Measurements from ENCODE around the gene MUC6.

The MUC6 gene

DNA sequence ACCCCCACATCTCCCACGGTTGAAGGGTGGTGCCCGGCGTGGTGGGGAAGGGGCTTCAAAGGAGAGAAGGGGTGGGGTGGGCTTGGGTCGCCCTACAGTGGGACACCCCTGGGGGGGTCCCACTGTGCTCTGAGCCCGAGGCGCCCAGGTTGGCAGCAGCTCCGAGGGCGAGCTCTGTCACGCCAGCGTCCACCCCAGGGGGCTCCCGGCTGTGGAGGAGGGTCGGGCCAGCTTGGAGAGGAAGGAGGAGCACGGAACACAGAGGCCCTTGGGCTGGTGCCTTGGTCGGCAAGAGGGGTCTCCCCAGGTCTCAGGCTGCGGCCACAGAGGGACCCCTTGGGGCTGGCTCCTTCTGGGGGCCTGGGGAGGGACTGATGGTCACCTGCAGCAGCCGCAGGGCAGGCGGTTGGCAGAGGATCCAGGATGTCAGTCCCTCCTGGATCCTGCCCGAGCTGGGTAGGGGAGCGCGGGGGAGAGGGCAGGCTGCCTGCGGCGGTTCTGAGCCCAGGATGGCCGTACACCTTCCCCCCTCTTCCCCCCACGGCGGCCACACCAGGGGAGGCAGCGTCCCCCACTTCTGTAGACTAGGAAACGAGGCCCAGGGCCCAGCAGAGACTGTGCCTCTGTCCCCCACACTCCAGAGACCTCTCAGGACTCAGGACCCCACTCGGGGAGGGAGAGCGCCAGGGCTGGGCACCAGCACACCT, 788 bp downstream of the MUC6 start:
- DNase-seq = no peak

- DNase-seq = no peak
Observed at GRCh38 chr11:1034456-1035295, 1.8 kb downstream of the MUC6 start.

DNA sequence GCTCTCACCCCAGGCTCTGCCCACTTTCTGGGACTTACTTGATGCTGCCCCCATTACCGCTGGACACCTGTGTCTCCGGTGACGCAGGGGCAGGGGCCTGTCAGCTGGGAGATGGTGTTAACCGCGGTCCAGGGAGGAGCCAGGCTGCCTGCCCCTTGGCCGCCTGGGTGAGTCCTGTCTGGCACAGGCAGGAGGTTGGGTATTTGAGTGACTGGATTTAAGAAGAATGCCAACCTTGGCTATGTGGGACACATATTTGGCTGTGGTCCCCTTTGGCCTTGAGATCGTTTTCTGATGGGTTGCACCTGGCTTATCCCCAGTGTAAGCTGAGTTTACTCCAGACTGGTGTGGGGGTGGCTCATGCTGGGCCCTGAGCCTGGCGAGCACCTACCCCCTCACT, 2.5 kb downstream of the MUC6 start:
- DNase-seq = no peak

- no peak for DNase-seq
Observed at GRCh38 chr11:1033016-1033798, 3.3 kb downstream of the MUC6 start.

- DNase-seq = no peak
Observed at GRCh38 chr11:1032310-1032891, 4.1 kb downstream of the MUC6 start.

- DNase-seq = no peak
Observed at GRCh38 chr11:1031121-1031899, 5.2 kb downstream of the MUC6 start.

GRCh38 chr11:1030556-1030955, 6.0 kb downstream of the MUC6 start:
- DNase-seq = no peak

DNA sequence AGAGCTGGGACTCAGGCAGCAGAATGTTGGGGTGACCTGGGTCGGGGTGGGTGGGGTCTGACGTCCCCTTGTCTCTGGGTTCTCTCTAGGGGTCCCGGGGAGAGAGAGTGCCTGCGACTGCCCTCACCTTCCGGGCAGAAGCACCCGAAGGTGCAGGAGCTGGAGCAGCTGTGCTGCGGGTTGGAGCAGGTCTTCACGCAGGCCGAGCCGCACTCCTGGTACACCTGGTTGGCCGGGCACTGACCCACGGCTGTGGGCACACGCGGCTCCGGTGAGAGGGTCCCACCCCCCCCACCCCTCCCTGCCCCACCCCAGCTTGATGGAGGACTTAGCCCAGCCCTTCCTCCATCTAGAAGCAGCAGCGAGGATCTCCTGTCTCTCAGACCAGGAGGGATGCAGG, 6.4 kb downstream of the MUC6 start:
- DNase-seq = no peak

GRCh38 chr11:1029654-1030053, 6.9 kb downstream of the MUC6 start:
- no peak for DNase-seq

DNA sequence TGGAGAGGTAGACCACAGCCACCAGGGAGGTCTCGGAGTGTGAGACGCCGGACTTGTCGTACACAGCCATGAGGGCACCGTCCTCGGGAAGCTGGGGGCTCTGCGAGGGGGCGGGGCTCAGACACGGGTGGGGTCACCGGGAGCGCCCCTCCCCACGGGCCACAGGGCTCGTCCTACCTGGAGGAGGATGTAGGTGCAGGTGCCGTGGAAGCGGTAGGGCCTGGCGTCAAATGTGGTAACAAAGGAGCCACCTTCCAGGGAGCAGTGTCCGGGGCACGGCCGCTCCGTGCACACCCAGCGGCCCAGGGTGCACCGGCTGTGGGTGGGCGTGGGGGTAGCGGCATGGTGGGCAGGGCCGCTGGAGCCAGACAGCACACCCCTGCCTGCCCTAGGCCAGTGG, 7.5 kb downstream of the MUC6 start:
- no peak for DNase-seq

GRCh38 chr11:1028616-1029015, 7.9 kb downstream of the MUC6 start:
- DNase-seq = no peak

GRCh38 chr11:1028291-1028540, 8.3 kb downstream of the MUC6 start:
- no peak for DNase-seq

- DNase-seq = no peak
Observed at GRCh38 chr11:1027483-1028290, 8.8 kb downstream of the MUC6 start.

DNA sequence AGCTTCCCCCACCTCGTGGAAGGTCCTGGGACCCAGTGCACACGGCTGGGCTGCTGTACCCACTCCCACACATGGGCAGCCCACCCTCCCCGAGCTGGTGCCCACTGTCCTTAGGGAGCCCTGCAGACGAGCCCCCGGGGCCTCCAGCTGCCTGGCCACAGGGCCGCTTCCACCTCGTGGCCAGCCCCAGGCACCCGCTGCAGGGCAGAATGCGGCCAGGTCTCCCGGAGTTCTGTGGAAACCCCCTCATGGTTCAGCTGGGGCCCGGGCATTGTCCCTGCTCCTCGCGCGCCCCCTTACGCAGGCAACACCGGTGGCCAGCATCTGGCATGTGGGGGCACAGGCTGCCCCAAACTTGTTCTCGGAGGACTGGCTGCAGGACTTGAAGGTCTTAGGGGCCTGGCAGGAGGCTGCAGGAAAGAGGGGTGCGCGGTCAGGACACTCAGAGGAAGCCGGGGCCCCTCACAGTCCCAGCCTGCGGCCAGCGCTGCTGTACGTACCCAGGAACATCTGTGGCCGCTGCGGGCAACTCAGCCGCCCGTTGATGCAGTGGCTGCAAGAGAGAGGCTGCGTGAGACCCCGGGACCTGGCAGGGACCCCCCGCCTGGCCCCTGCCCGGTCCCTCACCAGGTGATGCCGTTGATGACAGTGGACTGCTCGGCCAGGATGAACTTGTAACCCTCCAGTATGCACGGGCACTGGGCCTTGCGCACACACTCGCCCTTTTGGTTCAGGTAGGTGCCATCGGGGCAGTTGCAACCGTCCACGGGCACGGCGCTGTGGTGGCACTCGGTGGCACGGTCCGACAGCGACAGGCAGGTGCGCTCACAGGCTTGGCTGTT, 9.7 kb downstream of the MUC6 start:
- DNase-seq = no peak

DNA sequence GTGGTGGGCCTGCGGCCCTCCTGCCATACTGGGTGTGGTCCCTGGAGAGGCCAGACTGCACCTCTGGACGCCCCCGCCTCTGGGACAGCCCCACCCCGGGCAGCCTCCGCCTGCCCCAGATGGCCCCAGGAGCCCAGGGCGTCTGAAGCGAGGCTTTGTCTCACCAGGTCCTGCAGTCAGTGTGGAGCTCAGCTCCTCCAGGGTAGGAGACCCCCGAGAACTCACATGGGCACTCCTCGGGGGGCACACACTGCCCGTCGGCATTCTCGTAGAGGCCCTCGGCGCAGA, 10.4 kb downstream of the MUC6 start:
- DNase-seq = no peak

- DNase-seq = no peak
Observed at GRCh38 chr11:1025410-1026162, 10.9 kb downstream of the MUC6 start.

GRCh38 chr11:1024597-1025409, 11.7 kb downstream of the MUC6 start:
- no peak for DNase-seq

GRCh38 chr11:1023811-1024596, 12.5 kb downstream of the MUC6 start:
- no peak for DNase-seq
